Measurements from ENCODE around the gene C2orf49. TPM values are rescaled to one million over a fixed set of nuclear protein-coding genes. Genes with fewer than 3 reads are reported as not detected.

Gene C2orf49
- total and polyA plus RNA-seq, 10 of the 15 experiments (the other 5 are each of a cell fraction or from before 2014, with no cell fraction given), result 7.2 to 24.2 (median 15.5) TPM

DNA sequence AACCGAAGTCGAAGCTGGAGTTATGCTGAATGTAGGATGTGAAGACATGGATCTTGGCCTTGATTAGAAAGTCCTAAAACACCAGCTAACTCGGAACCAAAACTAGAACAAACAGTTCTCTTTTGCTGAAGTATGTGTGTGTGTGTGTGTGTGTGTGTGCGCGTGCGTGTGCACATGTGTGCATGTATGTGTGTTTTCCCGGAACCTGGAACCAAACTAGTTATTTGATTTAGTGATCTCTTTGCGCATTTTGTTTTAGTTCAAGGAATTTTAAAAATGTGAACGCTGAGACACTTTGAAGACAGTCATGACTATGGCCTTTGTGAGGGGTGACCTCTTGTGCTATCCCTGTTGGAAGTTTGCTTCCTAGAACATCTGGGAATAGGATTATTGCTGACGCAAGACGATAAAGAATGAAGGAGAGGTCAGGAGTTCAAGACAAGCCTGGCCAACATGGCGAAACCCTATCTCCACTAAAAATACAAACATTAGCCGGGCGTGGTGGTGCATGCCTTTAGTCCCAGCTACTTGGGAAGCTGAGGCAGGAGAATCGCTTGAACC is 37.7 kb downstream of the C2orf49 start (continued):
- TF ChIP-seq, protein P1, sequence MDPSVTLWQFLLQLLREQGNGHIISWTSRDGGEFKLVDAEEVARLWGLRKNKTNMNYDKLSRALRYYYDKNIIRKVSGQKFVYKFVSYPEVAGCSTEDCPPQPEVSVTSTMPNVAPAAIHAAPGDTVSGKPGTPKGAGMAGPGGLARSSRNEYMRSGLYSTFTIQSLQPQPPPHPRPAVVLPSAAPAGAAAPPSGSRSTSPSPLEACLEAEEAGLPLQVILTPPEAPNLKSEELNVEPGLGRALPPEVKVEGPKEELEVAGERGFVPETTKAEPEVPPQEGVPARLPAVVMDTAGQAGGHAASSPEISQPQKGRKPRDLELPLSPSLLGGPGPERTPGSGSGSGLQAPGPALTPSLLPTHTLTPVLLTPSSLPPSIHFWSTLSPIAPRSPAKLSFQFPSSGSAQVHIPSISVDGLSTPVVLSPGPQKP (IDR thresholded peaks at IDR 0.05; ENCODE audit: low read depth, low read length), result no peak
- TF ChIP-seq, protein P2, sequence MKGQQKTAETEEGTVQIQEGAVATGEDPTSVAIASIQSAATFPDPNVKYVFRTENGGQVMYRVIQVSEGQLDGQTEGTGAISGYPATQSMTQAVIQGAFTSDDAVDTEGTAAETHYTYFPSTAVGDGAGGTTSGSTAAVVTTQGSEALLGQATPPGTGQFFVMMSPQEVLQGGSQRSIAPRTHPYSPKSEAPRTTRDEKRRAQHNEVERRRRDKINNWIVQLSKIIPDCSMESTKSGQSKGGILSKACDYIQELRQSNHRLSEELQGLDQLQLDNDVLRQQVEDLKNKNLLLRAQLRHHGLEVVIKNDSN (IDR thresholded peaks at IDR 0.05; ENCODE audit: borderline replicate concordance, extremely low read length, insufficient read depth, low read depth, low read length), result no peak
- TF ChIP-seq IRF5 (IDR thresholded peaks at IDR 0.05; ENCODE audit: borderline replicate concordance) (no peak), JUNB (IDR thresholded peaks at IDR 0.05) (no peak), IKZF1 (conservative IDR thresholded peaks at IDR 0.05) (no peak), HDGF (IDR thresholded peaks at IDR 0.05) (no peak), YBX1 (IDR thresholded peaks at IDR 0.05) (no peak)
- TF ChIP-seq, protein P3, sequence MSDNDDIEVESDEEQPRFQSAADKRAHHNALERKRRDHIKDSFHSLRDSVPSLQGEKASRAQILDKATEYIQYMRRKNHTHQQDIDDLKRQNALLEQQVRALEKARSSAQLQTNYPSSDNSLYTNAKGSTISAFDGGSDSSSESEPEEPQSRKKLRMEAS (IDR thresholded peaks at IDR 0.05; ENCODE audit: low read depth, low read length), result no peak

DNA sequence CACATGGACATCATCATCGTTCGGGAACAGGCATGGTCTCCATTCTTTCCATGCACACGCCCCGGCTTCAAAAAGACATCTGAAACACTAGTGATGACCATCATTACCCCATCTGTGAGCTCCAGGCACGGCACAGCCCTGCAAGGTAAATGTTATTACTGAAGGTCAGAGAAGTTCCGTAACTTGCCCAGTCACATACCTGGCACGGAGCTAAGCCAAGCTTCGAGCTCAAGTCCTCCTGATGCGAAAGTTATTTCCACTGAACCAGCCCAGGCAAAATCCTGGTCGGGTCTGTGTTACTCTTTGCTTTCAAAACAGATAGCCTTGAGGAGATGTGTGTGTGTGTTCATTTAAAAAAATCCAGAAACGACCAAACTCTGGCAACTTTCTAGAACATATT is 38.7 kb downstream of the C2orf49 start:
- RAD21 ChIA-PET (ENCODE audit: unreplicated experiment), result no interaction called here
- POLR2A ChIA-PET, result no interaction called here
- Histone ChIP-seq H3K27ac (ENCODE audit: control insufficient read depth, insufficient read depth) (no peak overlapping the region), H3K79me2 (ENCODE audit: control insufficient read depth, insufficient read depth, low read length) (no peaks in the 10 kb centered on the region; the same call in none of the 2 replicates), H3K9me3 (replicated peaks; ENCODE audit: control insufficient read depth, insufficient read depth, low read length) (no peaks in the 10 kb centered on the region), H4K20me1 (ENCODE audit: control insufficient read depth, insufficient read depth) (no peaks in the 10 kb centered on the region), H3K4me1 (ENCODE audit: control insufficient read depth, insufficient read depth, low read length) (peaks cover 13% of the 10 kb centered on the region), H3K4me3 (no peak overlapping the region), H2AFZ (ENCODE audit: control insufficient read depth, low read depth, low read length) (no peak overlapping the region), H3K27me3 (replicated peaks in 1 of 2; ENCODE audit: control insufficient read depth in 2 of 2, insufficient read depth in 2 of 2, low read length in 1 of 2) (no peaks in the 10 kb centered on the region), H3K36me3 (ENCODE audit: control insufficient read depth in 2 of 2, insufficient read depth in 2 of 2, low read length in 1 of 2) (no peaks in the 10 kb centered on the region), H3K4me2 (ENCODE audit: control insufficient read depth, insufficient read depth) (no peak overlapping the region), H3K9ac (ENCODE audit: control insufficient read depth, insufficient read depth, low read length) (no peak overlapping the region)
- 61% methylated on average over 11 of the region's 11 CpGs for WGBS (ENCODE audit: insufficient coverage, insufficient replicate concordance, low lambda C conversion rate, missing lambda C conversion rate)
- FAIRE-seq (no peak), DNase-seq (ENCODE audit: low read depth, low spot score) (no peak), ATAC-seq (no peak)
- SMC1A ChIA-PET (ENCODE audit: uncharacterized antibody, unreplicated experiment), result interaction anchor here (0.7 to 1.9 kb wide), 3 partner anchors 11 to 146 kb away, joined by 3 to 5 read pairs (median 3); no protein-coding TSS in a partner anchor
- in situ Hi-C loops (cut with MboI), result no loop called here
- CTCF ChIA-PET, result no interaction called here
- intact Hi-C loops (cut with micrococcal nuclease; ENCODE audit: unreplicated experiment), result loop anchor here (10.0 kb wide), 1 partner anchor 369 kb away; the partner anchor contains the start of gene NCK2
- no peak for TF ChIP-seq JUND (IDR thresholded peaks at IDR 0.05; ENCODE audit: low read depth, low read length)
- TF ChIP-seq, protein P4, sequence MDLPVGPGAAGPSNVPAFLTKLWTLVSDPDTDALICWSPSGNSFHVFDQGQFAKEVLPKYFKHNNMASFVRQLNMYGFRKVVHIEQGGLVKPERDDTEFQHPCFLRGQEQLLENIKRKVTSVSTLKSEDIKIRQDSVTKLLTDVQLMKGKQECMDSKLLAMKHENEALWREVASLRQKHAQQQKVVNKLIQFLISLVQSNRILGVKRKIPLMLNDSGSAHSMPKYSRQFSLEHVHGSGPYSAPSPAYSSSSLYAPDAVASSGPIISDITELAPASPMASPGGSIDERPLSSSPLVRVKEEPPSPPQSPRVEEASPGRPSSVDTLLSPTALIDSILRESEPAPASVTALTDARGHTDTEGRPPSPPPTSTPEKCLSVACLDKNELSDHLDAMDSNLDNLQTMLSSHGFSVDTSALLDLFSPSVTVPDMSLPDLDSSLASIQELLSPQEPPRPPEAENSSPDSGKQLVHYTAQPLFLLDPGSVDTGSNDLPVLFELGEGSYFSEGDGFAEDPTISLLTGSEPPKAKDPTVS (IDR thresholded peaks at IDR 0.05; ENCODE audit: low read depth, low read length), result no peak
- TF ChIP-seq, protein P5, sequence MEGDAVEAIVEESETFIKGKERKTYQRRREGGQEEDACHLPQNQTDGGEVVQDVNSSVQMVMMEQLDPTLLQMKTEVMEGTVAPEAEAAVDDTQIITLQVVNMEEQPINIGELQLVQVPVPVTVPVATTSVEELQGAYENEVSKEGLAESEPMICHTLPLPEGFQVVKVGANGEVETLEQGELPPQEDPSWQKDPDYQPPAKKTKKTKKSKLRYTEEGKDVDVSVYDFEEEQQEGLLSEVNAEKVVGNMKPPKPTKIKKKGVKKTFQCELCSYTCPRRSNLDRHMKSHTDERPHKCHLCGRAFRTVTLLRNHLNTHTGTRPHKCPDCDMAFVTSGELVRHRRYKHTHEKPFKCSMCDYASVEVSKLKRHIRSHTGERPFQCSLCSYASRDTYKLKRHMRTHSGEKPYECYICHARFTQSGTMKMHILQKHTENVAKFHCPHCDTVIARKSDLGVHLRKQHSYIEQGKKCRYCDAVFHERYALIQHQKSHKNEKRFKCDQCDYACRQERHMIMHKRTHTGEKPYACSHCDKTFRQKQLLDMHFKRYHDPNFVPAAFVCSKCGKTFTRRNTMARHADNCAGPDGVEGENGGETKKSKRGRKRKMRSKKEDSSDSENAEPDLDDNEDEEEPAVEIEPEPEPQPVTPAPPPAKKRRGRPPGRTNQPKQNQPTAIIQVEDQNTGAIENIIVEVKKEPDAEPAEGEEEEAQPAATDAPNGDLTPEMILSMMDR (IDR thresholded peaks at IDR 0.05 in 2 of 3, conservative IDR thresholded peaks at IDR 0.05 in 1 of 3; ENCODE audit: control insufficient read depth in 2 of 3, extremely low read depth in 1 of 3, insufficient read depth in 1 of 3, low read depth in 3 of 3, low read length in 3 of 3), result no peak
- TF ChIP-seq NFIC (IDR thresholded peaks at IDR 0.05; ENCODE audit: low read depth, low read length), result no peak
- no peak for TF ChIP-seq PML (IDR thresholded peaks at IDR 0.05; ENCODE audit: low read length)
- TF ChIP-seq NFXL1 (IDR thresholded peaks at IDR 0.05; ENCODE audit: borderline replicate concordance), result no peak
- BruUV-seq (replicated peaks), result no TSS peak

Measured in GM12878 (cell line).